ENCODE results near the gene FASN.

GRCh38 chr17:82081966-82082365, 16.1 kb downstream of the FASN start:
- TF ChIP-seq CTCF (conservative IDR thresholded peaks at IDR 0.05; ENCODE audit: low read depth, low read length) (no peak), SMC3 (IDR thresholded peaks at IDR 0.05; ENCODE audit: low read depth, low read length) (no peak), RCOR1 (IDR thresholded peaks at IDR 0.05; ENCODE audit: insufficient replicate concordance, low read length) (no peak), CEBPB (IDR thresholded peaks at IDR 0.05; ENCODE audit: low read depth, low read length) (no peak), POLR2A (IDR thresholded peaks at IDR 0.05; ENCODE audit: low read depth, low read length) (no peak)
